Lung (tissue), 16 donors: ENCODE results near the gene CCL13. TPM values are rescaled to one million over a fixed set of nuclear protein-coding genes. Genes with fewer than 3 reads are reported as not detected.

Experiments
- ATAC-seq: fragments of 200-7000 bp; cut with Tn5 transposase; one replicate; pipeline ENCODE4 v1.9.1; 2020; ENCODE audit warnings: moderate number of reproducible peaks; ENCODE audit not compliant: insufficient read depth, low FRiP score
- DNase-seq, 3 donors: peaks; one replicate each; pipeline ENCODE4 v3.0.0-alpha.2; 2013 to 2017
- H3K27ac ChIP-seq, 2 donors: one replicate each; pipeline ENCODE4 v1.5.1; 2013; ENCODE audit warnings: mild to moderate bottlenecking in 2 of 2, moderate library complexity in 2 of 2, control low read depth in 1 of 2, inconsistent platforms in 1 of 2, low read depth in 1 of 2, low read length in 1 of 2
- H3K27me3 ChIP-seq, 3 donors: one replicate each; pipeline ENCODE4 v1.5.1; 2013; ENCODE audit warnings: low read length in 2 of 3; ENCODE audit not compliant: control insufficient read depth in 3 of 3, insufficient read depth in 3 of 3
- H3K36me3 ChIP-seq, 4 donors: one replicate each; pipeline ENCODE4 v1.5.1; 2013; ENCODE audit warnings: low read length in 4 of 4, mild to moderate bottlenecking in 1 of 4, moderate library complexity in 1 of 4; ENCODE audit not compliant: control insufficient read depth in 4 of 4, insufficient read depth in 4 of 4
- H3K4me1 ChIP-seq, 5 donors: one replicate each; pipeline ENCODE4 v1.5.1; 2013; ENCODE audit warnings: low read length in 5 of 5, mild to moderate bottlenecking in 2 of 5, moderate library complexity in 1 of 5; ENCODE audit not compliant: control insufficient read depth in 5 of 5, insufficient read depth in 5 of 5
- H3K4me3 ChIP-seq: one replicate; pipeline ENCODE4 v1.5.1; 2013; ENCODE audit warnings: mild to moderate bottlenecking, control low read depth, moderate library complexity
- H3K9ac ChIP-seq, 2 donors: one replicate each; pipeline ENCODE4 v1.5.1; 2013; ENCODE audit warnings: low read length in 2 of 2, control low read depth in 1 of 2; ENCODE audit not compliant: insufficient read depth in 1 of 2
- H3K9me3 ChIP-seq, 4 donors: one replicate each; pipeline ENCODE4 v1.5.1; 2013; ENCODE audit warnings: low read length in 3 of 4, mild to moderate bottlenecking in 1 of 4, moderate library complexity in 1 of 4; ENCODE audit not compliant: control insufficient read depth in 4 of 4, insufficient read depth in 3 of 4
- CTCF ChIP-seq: IDR thresholded peaks from 2 replicates; pipeline ENCODE4 v1.5.1; 2012; ENCODE audit warnings: mild to moderate bottlenecking; ENCODE audit errors: control extremely low read depth, extremely low read depth
- WGBS, 2 donors: extraction: QIAGEN DNeasy Blood & Tissue Kit; methylation state at CpG; one replicate each; pipeline ENCODE4 v1.1.7; 2013; 5-methylcytosine and 5-hydroxymethylcytosine counted together
- long read RNA-seq, 5 donors: transcript quantifications; one replicate each; lab custom pipeline, GENCODE V29; 2026
- polyA plus RNA-seq, 2 donors: library from polyadenylated mRNA; stranded (reverse); fragments of 200-250 nt; gene quantifications; one replicate each; pipeline ENCODE4 v1.2.1, GENCODE V29; 2013
- total RNA-seq, 2 donors: library from RNA; depleted of rRNA in 1 of 2; stranded (reverse); fragments of >200 nt in 1 of 2; gene quantifications; one replicate each; pipeline ENCODE4 v1.2.1, GENCODE V29; 2014 to 2021
- donor health status: control.
- donor health status: control.
- donor health status: Bipolar disorder and iron deficiency.
- donor health status: healthy.
- donor health status: DM: yes; HTN: yes; CAD: no.

The CCL13 gene
- total RNA-seq (1 to 10 TPM; 4.4 to 4.6 TPM), polyA plus RNA-seq (1 to 10 TPM; 2.5 to 3.7 TPM)
- long read RNA-seq, donor 1, partial matches to known transcripts: 0 of 1 reads
- long read RNA-seq, donor 1, other reads (novel, unspliced or antisense): 0 of 1 reads
- long read RNA-seq, donor 2: 0 reads
- long read RNA-seq, donor 3, partial matches to known transcripts: 0 of 1 reads
- long read RNA-seq, donor 3, other reads (novel, unspliced or antisense): 0 of 1 reads
- long read RNA-seq, donor 4: 0 reads
- long read RNA-seq, donor 5: 0 reads

- Histone ChIP-seq H3K4me1 (peaks cover 0 to 16% (median 0%) of the 10 kb centered on the region in 5 donors), H3K36me3 (no peaks in the 10 kb centered on the region), H3K9me3 (no peaks in the 10 kb centered on the region), H3K4me3 (no peak within 1 kb of the TSS), H3K27me3 (no peaks in the 10 kb centered on the region), H3K27ac (no peak within 1 kb of the TSS), H3K9ac (no peak within 1 kb of the TSS)
- no peak for DNase-seq
- TF ChIP-seq CTCF: no peak
- ATAC-seq: no peak
- 81 to 87% methylated on average over 5 of the region's 5 CpGs for WGBS, 2 donors
These were observed at the start of gene CCL13 for GRCh38 chr17:34356194-34356593. CCL13 (plus strand) TSS chr17:34356480; CDS start chr17:34356527, 47 bp downstream.

- Histone ChIP-seq H3K27me3 (no peaks in the 10 kb centered on the region), H3K36me3 (no peaks in the 10 kb centered on the region), H3K4me1 (peaks cover 0 to 5% (median 2%) of the 10 kb centered on the region in 5 donors), H3K9me3 (no peaks in the 10 kb centered on the region), H3K9ac (no peak overlapping the region), H3K27ac (no peak overlapping the region), H3K4me3 (no peak overlapping the region)
- no peak for TF ChIP-seq CTCF
- whole genome bisulfite sequencing, 2 donors: 44 to 45% methylated on average over 3 of the region's 3 CpGs
- ATAC-seq: no peak
- DNase-seq: no peak
These were observed 49.2 kb upstream of the CCL13 start for GRCh38 chr17:34307110-34307509.

- Histone ChIP-seq H3K9me3 (no peaks in the 10 kb centered on the region), H3K4me1 (peaks cover 0 to 12% (median 5%) of the 10 kb centered on the region in 5 donors), H3K4me3 (no peak overlapping the region), H3K27me3 (no peaks in the 10 kb centered on the region), H3K36me3 (no peaks in the 10 kb centered on the region), H3K9ac (no peak overlapping the region), H3K27ac (no peak overlapping the region)
- DNase-seq: no peak
- no peak for ATAC-seq
- no peak for TF ChIP-seq CTCF
These were observed 47.9 kb upstream of the CCL13 start for GRCh38 chr17:34308371-34308770.

GRCh38 chr17:34311291-34311690 is 45.0 kb upstream of the CCL13 start:
- Histone ChIP-seq H3K36me3 (no peaks in the 10 kb centered on the region), H3K9ac (no peak overlapping the region), H3K4me3 (no peak overlapping the region), H3K27ac (no peak overlapping the region), H3K9me3 (no peaks in the 10 kb centered on the region), H3K4me1 (peaks cover 0 to 17% (median 10%) of the 10 kb centered on the region in 5 donors), H3K27me3 (no peaks in the 10 kb centered on the region)
- WGBS, 2 donors: 77 to 90% methylated on average over 7 of the region's 7 CpGs
- ATAC-seq: no peak
- TF ChIP-seq CTCF: no peak
- no peak for DNase-seq
